HG02884 (cell line): ENCODE data around the gene B3GLCT.
A peak's percentile ranks its signal among the peaks of the same experiment; 100 is the strongest.
"Not testable (repeated sequence)": the region's sequence is repeated elsewhere in the genome, so short reads cannot be mapped to it uniquely, and the experiment has no call there.

ENCODE experiments used
- ATAC-seq: cut with Tn5 transposase; IDR thresholded peaks from one replicate; pipeline ENCODE4 v1.9.1; 2021; ENCODE audit warnings: mild to moderate bottlenecking, moderate library complexity; ENCODE audit not compliant: unreplicated experiment

The B3GLCT gene

GRCh38 chr13:31334994-31335557 is 135.3 kb downstream of the B3GLCT start:
- no peak for ATAC-seq

GRCh38 chr13:31339616-31340015 is 139.8 kb downstream of the B3GLCT start:
- not testable (repeated sequence) for ATAC-seq

- ATAC-seq, result not testable (repeated sequence)
Observed at GRCh38 chr13:31340848-31341247, 141.1 kb downstream of the B3GLCT start.

- ATAC-seq, result no peak
Observed at GRCh38 chr13:31346891-31347290, 147.1 kb downstream of the B3GLCT start.

GRCh38 chr13:31349156-31349555 is 149.4 kb downstream of the B3GLCT start:
- ATAC-seq, result no peak

- no peak for ATAC-seq
Observed at GRCh38 chr13:31350560-31350959, 150.8 kb downstream of the B3GLCT start.

GRCh38 chr13:31351376-31351775 is 151.6 kb downstream of the B3GLCT start:
- ATAC-seq, result no peak

GRCh38 chr13:31352467-31352866 is 152.7 kb downstream of the B3GLCT start:
- ATAC-seq, result no peak

DNA sequence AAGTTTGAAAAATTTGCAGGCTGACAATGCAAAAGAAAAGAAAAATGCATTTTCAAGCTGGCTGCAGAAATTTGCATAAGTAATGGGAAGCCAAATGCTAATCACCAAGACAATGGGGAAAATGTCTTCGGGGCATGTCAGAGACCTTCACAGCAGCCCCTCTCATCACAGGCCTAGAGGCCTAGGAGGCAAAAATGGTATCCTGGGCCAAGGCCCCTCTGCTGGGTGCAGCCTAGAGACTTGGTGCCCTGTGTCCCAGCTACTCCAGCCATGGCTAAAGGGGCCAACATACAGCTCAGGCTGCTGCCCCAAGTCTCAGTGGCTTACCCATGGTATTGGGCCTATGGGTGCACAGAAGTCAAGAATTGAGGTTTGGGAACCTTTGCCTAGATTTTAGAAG is 155.2 kb downstream of the B3GLCT start:
- ATAC-seq, result no peak

DNA sequence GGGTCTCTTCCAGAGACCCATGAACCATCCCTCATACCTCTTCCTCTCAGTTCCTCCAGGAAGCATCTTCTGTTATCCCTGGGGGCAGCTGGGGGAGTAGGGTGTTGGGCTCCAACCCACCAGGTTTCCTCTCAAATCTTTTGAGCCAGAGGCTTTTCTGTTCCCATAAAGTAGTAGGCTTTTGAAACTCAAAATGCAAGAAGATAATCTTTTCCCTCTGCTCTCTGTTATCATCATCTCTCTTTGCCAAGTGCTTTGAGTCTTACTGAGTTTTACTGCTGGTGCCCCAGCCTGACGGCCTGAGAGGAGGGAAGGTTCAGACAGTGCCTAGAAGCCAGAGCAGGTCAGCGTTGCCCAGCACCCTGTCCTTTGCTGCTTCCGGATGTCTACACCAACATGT is 157.2 kb downstream of the B3GLCT start:
- no peak for ATAC-seq

- no peak for ATAC-seq
Observed at GRCh38 chr13:31357581-31357980, 157.8 kb downstream of the B3GLCT start.

DNA sequence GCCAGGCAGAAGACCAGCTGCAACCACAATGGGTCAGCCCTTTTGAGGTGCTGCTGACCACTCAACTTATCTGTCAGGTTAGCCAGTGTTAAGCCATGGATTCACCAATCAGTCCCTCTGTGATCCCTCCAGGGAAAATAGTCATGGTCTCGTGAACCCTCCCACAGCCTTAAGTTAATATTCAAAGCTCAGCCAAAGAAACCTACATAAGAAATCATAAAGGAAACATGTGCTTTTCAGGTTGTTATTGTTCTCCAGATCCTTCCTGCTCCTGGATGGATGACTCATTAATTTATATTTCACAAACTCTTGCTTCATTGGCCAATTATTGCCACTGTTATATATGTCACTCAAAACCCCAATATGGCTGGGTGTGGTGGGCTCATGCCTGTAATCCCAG is 161.9 kb downstream of the B3GLCT start:
- ATAC-seq, result no peak

GRCh38 chr13:31365630-31366029 is 165.9 kb downstream of the B3GLCT start:
- no peak for ATAC-seq

DNA sequence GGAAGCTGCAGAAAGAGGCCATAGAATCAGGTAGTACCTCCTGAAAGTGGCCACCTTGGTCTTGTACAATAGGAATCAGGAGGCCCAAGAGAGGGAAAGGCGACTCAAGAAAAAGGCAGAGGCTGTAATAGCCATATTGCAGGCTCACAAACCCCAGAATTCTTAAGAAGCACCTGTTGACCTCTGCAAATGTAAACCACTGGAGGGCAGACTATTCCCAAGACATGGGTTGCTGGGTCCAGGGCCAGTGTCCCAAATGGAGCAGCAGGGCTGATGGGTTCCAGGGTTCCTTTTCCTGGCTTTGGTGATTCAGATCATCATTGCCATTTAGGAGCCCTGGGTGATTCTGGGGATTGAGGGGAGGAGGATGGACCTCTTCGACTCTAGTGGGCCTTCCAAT is 167.6 kb downstream of the B3GLCT start:
- ATAC-seq, result no peak

DNA sequence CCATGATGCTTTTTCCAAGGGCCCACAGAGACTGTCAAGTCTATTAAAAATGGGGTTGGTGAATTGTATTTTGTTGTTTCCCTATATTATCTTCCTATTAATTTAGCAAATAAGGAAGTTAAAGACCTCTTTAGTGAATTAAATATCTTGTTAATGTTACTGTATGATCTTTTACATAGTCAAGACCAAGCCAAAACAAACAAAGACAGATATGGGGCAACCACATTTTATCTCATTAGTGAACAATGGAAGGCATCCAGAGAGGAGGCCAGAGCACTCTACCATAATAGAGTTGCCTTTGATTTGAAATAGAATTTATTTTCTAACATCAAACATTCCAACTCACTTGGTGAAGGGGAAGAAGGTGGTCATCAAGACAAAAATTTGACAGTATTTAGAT is 169.4 kb downstream of the B3GLCT start:
- ATAC-seq, result no peak

GRCh38 chr13:31372454-31372853 is 172.7 kb downstream of the B3GLCT start:
- no peak for ATAC-seq

GRCh38 chr13:31374682-31375081 is 174.9 kb downstream of the B3GLCT start:
- ATAC-seq, result no peak

- peak; percentile 62 for ATAC-seq
Observed at GRCh38 chr13:31377946-31378345, 178.2 kb downstream of the B3GLCT start.

DNA sequence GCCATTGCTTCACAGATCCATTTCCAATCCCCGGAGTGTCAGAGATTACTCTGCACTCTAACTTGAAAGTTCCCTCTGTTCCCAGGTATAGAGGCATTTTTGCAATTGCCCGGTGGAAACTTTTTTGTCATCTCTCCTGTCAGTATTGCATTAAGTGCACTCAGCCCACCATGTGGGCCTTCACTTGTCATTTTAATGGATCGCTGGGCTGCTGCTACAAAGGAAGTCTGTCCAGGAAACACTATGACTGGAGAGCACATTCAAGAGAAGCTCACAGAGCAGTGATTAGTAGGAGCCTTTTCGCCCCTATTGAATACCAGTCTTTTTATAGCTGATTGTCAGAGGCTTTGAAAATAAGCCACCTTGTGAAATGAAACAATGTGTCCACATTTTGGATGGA is 180.9 kb downstream of the B3GLCT start:
- ATAC-seq, result no peak
